ENCODE results near the gene SIPA1L3. TPM values are rescaled to one million over a fixed set of nuclear protein-coding genes. Genes with fewer than 3 reads are reported as not detected.

SIPA1L3 gene
- total and polyA plus RNA-seq, 2 of the 13 experiments (the other 11 are each of a cell fraction or from before 2014, with no cell fraction given), result 5.5 to 7.7 TPM

DNA sequence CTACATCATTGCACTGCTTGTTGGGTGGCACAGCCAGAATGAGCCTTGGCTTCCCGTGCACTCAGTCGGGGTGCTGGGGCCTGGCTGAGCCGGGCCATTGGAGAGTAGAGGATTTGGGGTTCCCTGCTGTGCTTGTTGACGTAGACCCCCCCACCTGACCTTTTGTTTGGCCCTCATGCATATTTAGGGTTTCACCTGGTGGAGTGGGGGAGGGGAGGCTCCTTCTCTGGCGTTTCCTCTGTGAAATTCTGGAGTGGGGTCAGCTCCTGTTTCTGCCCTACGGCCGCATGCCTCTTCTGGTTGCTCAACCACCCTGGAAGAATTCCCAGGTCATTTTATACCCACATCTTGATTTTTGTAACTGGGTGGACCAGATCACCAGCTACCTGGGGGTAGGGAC lies 82.8 kb downstream of the SIPA1L3 start:
- Histone ChIP-seq H3K9me3 (ENCODE audit: low read length) (no peaks in the 10 kb centered on the region), H3K27ac (ENCODE audit: extremely low read length, insufficient read depth, low read length) (no peak overlapping the region), H4K20me1 (ENCODE audit: insufficient read depth, low read length) (no peaks in the 10 kb centered on the region), H3K4me1 (ENCODE audit: insufficient read depth, low read length) (peaks cover 38% of the 10 kb centered on the region), H3K27me3 (ENCODE audit: control insufficient read depth in 1 of 2, insufficient read depth in 2 of 2, low read length in 2 of 2) (no peaks in the 10 kb centered on the region), H2AFZ (ENCODE audit: low read length) (no peak overlapping the region), H3K4me3 (replicated peaks in 1 of 3; ENCODE audit: insufficient read depth in 1 of 3, low read depth in 2 of 3, low read length in 3 of 3) (no peak overlapping the region), H3K9ac (ENCODE audit: insufficient read depth, low read depth, low read length) (no peak overlapping the region), H3K36me3 (replicated peaks in 1 of 2; ENCODE audit: control insufficient read depth in 1 of 2, insufficient read depth in 2 of 2, low read length in 2 of 2) (peaks cover 0 to 3% of the 10 kb centered on the region in 2 experiments; a peak in 2 of 5 replicates), H3K4me2 (ENCODE audit: low read depth, low read length) (no peak overlapping the region), H3K79me2 (ENCODE audit: insufficient read depth, low read length) (peaks cover 6% of the 10 kb centered on the region)
- FAIRE-seq, result no peak
- no TSS peak for BruUV-seq (replicated peaks)
- intact Hi-C loops (cut with micrococcal nuclease; ENCODE audit: unreplicated experiment) (no loop called here), in situ Hi-C loops (cut with HindIII; ENCODE audit: extremely low pct_ligation_motif_present, low pct_unique_long_range_greater_than_20kb) (loop anchor here (5.0 kb wide), 1 partner anchor 88 kb away; no protein-coding TSS in a partner anchor)
- POLR2A ChIA-PET, result no interaction called here
- WGBS (ENCODE audit: low lambda C conversion rate), result no CpG with 5 or more reads among the region's 7 CpGs
- ATAC-seq, result no peak
- TF ChIP-seq ZNF713 (CRISPR knock-in tag; IDR thresholded peaks at IDR 0.05), result no peak
- TF ChIP-seq, protein P1, sequence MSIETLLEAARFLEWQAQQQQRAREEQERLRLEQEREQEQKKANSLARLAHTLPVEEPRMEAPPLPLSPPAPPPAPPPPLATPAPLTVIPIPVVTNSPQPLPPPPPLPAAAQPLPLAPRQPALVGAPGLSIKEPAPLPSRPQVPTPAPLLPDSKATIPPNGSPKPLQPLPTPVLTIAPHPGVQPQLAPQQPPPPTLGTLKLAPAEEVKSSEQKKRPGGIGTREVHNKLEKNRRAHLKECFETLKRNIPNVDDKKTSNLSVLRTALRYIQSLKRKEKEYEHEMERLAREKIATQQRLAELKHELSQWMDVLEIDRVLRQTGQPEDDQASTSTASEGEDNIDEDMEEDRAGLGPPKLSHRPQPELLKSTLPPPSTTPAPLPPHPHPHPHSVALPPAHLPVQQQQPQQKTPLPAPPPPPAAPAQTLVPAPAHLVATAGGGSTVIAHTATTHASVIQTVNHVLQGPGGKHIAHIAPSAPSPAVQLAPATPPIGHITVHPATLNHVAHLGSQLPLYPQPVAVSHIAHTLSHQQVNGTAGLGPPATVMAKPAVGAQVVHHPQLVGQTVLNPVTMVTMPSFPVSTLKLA (IDR thresholded peaks at IDR 0.05), result no peak
- TF ChIP-seq TFAP4 (IDR thresholded peaks at IDR 0.05; ENCODE audit: borderline replicate concordance, low read depth), result no peak
- CTCF ChIA-PET (ENCODE audit: low intra/inter-chr PET ratio, low total read pairs), result no interaction called here
- DNase-seq (ENCODE audit: low spot score), result no peak

DNA sequence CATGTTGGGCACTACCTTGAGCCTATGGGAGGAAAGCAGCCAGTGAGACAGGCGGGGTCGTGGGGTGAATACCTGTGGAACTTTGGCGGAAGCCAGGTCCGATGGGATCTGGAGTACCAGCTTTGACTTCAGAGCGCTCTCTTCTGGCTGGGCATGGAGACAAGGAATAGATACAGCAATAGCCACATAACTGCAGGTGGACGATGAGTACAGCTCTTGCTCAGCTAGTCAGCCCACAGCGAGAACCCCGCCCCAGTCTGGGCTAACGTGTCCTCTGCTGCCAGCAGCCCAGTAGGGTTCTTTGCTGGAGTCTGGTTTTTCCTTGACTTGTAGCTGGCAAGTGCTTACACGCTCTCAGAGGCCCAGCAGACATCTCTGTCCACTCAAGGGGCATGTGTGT lies 83.4 kb downstream of the SIPA1L3 start:
- POLR2A ChIA-PET, result no interaction called here

More for the DNA sequence above, 83.4 kb downstream of the SIPA1L3 start:
- no peak for DNase-seq (ENCODE audit: low spot score)
- no peaks in the 10 kb centered on the region for H4K20me1 ChIP-seq (ENCODE audit: insufficient read depth, low read length)
- H2AFZ ChIP-seq (ENCODE audit: low read length), result no peak overlapping the region
- no peak for FAIRE-seq
- peaks cover 9% of the 10 kb centered on the region for H3K79me2 ChIP-seq (ENCODE audit: insufficient read depth, low read length)
- no TSS peak for BruUV-seq (replicated peaks)
- WGBS (ENCODE audit: low lambda C conversion rate), result 94% methylated on average over 6 of the region's 10 CpGs
- no peak overlapping the region for H3K9ac ChIP-seq (ENCODE audit: insufficient read depth, low read depth, low read length)
- peaks cover 0 to 3% of the 10 kb centered on the region in 2 experiments; a peak in 2 of 5 replicates for H3K36me3 ChIP-seq (replicated peaks in 1 of 2; ENCODE audit: control insufficient read depth in 1 of 2, insufficient read depth in 2 of 2, low read length in 2 of 2)
- H3K9me3 ChIP-seq (ENCODE audit: low read length), result no peaks in the 10 kb centered on the region
- TF ChIP-seq STAG1 (CRISPR knock-in tag; IDR thresholded peaks at IDR 0.05), result peak; percentile 19
- no peak for TF ChIP-seq ZBTB39 (CRISPR knock-in tag; IDR thresholded peaks at IDR 0.05)
- H3K4me3 ChIP-seq (replicated peaks in 1 of 3; ENCODE audit: insufficient read depth in 1 of 3, low read depth in 2 of 3, low read length in 3 of 3), result no peak overlapping the region
- no peak for ATAC-seq
- H3K27ac ChIP-seq (ENCODE audit: extremely low read length, insufficient read depth, low read length), result no peak overlapping the region
- intact Hi-C loops (cut with micrococcal nuclease; ENCODE audit: unreplicated experiment), result no loop called here
- H3K4me1 ChIP-seq (ENCODE audit: insufficient read depth, low read length), result peaks cover 39% of the 10 kb centered on the region
- H3K4me2 ChIP-seq (ENCODE audit: low read depth, low read length), result no peak overlapping the region
- in situ Hi-C loops (cut with HindIII; ENCODE audit: extremely low pct_ligation_motif_present, low pct_unique_long_range_greater_than_20kb), result no loop called here
- no peaks in the 10 kb centered on the region for H3K27me3 ChIP-seq (ENCODE audit: control insufficient read depth in 1 of 2, insufficient read depth in 2 of 2, low read length in 2 of 2)
- CTCF ChIA-PET (ENCODE audit: low intra/inter-chr PET ratio, low total read pairs), result no interaction called here
